Kidney epithelial cell (primary cell): ENCODE results near the gene EZR. TPM values are rescaled to one million over a fixed set of nuclear protein-coding genes. Genes with fewer than 3 reads are reported as not detected.
A peak's percentile ranks its signal among the peaks of the same experiment; 100 is the strongest.

Experiments
- DNase-seq: peaks from one replicate; pipeline ENCODE4 v3.0.0-alpha.2; 2010; ENCODE audit warnings: low read depth
- H3K27me3 ChIP-seq: 2 replicates; pipeline ENCODE4 v1.6.0; 2011; ENCODE audit warnings: low read length; ENCODE audit not compliant: control insufficient read depth, insufficient read depth
- H3K36me3 ChIP-seq: 2 replicates; pipeline ENCODE4 v1.5.1; 2011; ENCODE audit warnings: low read length; ENCODE audit not compliant: control insufficient read depth, insufficient read depth
- H3K4me3 ChIP-seq: 2 replicates; pipeline ENCODE4 v1.5.1; 2011; ENCODE audit warnings: low read depth, mild to moderate bottlenecking, control low read depth, low read length
- CTCF ChIP-seq: IDR thresholded peaks from 2 replicates; pipeline ENCODE4 v1.5.1; 2011; ENCODE audit warnings: mild to moderate bottlenecking, moderate library complexity, low read length, control low read depth, inconsistent platforms; ENCODE audit not compliant: insufficient read depth, poor library complexity, severe bottlenecking
- total RNA-seq: library from RNA; depleted of rRNA; stranded (reverse); fragments of >200 nt; gene quantifications from 2 replicates; pipeline ENCODE4 v1.2.3, GENCODE V29; 2015

EZR gene
- total RNA-seq, result 259 and 277 TPM in 2 replicates

GRCh38 chr6:158819213-158819976 is at the start of gene EZR:
Gene EZR, minus strand, starts transcription at chr6:158819368. Its CDS starts 1,275 bp downstream, at chr6:158818093.
- no peak for DNase-seq
- Histone ChIP-seq H3K27me3 (no peaks in the 10 kb centered on the region), H3K36me3 (peaks cover 2% of the 10 kb centered on the region), H3K4me3 (peak within 1 kb of the TSS; percentile 75)
- TF ChIP-seq CTCF, result no peak

GRCh38 chr6:158868122-158868480 is 48.9 kb upstream of the EZR start:
- H3K4me3 ChIP-seq, result no peak overlapping the region
- no peak for TF ChIP-seq CTCF
- no peaks in the 10 kb centered on the region for H3K27me3 ChIP-seq
- DNase-seq, result no peak
- no peaks in the 10 kb centered on the region for H3K36me3 ChIP-seq

- TF ChIP-seq CTCF, result no peak
These were observed 48.4 kb upstream of the EZR start for GRCh38 chr6:158867381-158868121.

GRCh38 chr6:158865769-158866168 is 46.6 kb upstream of the EZR start:
- H3K4me3 ChIP-seq, result no peak overlapping the region
- no peak for DNase-seq
- no peaks in the 10 kb centered on the region for H3K27me3 ChIP-seq
- H3K36me3 ChIP-seq, result no peaks in the 10 kb centered on the region
- TF ChIP-seq CTCF, result no peak

More at GRCh38 chr6:158867381-158868121, 48.4 kb upstream of the EZR start:
- no peak for DNase-seq
- Histone ChIP-seq H3K27me3 (no peaks in the 10 kb centered on the region), H3K4me3 (no peak overlapping the region), H3K36me3 (no peaks in the 10 kb centered on the region)

GRCh38 chr6:158863646-158864045 is 44.5 kb upstream of the EZR start:
- TF ChIP-seq CTCF, result no peak
- Histone ChIP-seq H3K36me3 (no peaks in the 10 kb centered on the region), H3K4me3 (no peak overlapping the region), H3K27me3 (no peaks in the 10 kb centered on the region)
- no peak for DNase-seq
